NCI-H2196 treated with DMSO at 0.1 percent for 48 hours (cell line): ENCODE measurements around the gene CDRT4.

ENCODE experiments used
- DNase-seq: peaks from one replicate; lab custom pipeline; 2025; ENCODE audit not compliant: unreplicated experiment; lab: John Stamatoyannopoulos, UW

CDRT4 gene

DNA sequence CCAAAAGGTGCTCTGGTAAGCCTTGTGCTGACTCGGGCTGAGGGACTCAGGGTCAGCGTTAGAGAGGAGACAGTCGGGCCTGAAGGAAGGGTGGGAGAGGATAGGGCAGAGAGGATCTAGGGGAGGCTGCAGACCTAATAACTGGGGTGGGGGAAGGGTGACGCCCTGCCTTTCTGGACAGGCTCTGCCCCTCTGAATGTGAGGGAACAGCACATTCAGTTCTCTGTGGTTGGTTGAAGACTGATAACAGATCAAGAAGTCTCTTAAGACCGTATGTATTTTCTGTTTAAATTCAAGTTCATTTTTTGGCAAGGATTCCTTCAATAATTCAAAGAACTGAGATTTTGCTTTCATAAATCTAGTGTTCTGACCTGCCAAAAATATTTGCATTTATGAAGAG lies 69.8 kb downstream of the CDRT4 start:
- DNase-seq = no peak

DNA sequence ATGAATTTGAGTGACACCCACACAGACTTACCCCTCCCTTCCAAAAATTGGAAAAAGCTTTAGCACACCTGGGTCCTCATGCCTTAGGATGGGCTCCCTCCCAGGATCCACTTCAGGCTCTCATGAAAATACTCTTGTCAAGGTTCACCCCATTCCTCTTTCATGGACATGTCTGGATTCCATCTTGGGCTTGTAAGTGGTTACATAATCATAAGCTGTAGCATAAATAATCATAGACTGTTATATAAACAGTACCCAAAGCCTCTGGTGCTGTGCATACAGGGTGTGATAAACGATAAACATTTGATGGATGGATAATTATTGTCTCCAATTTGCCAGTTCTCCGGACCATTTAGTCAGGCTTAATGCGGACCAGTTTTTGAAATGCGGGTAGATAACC lies 72.3 kb downstream of the CDRT4 start:
- no peak for DNase-seq

DNA sequence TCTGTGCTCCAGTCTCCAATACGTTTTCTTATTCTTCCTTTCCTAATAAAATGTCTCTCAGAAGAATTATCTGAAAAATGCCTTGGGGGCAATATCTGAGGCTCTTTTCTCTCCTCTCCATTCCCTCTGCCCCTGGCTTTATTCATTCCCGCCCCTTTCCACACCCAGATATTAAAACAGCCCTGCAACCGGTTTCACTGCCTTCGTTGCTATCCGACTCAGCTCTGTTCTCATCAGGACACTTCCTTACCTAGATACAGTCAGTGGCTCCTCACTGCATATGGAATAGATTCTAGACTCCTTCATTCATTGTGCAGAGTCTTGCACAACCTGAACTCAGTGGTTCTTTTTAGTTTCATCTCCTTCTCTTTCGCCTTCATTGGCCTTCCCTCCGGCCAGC lies 74.0 kb downstream of the CDRT4 start:
- no peak for DNase-seq

DNA sequence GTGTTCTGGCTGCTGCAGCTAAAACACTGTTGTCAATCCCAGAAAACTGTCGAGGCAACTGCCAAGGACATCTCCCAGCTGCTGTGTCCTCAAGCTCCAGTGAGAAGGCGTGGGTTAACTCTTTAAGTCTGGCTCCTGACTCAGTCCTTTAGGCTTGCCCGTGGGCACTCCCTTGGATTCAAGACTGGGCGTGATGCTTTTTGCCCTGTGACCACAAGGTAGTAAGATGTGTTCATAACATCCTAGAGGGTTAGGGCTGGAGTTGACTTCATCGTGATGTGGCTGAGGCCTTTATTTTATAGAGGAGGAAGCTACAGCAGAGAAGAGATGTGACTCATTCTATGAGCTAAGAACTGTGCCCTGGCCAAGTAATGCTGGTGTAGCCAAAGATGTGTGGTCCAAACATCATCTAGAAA lies 75.1 kb downstream of the CDRT4 start:
- no peak for DNase-seq

DNA sequence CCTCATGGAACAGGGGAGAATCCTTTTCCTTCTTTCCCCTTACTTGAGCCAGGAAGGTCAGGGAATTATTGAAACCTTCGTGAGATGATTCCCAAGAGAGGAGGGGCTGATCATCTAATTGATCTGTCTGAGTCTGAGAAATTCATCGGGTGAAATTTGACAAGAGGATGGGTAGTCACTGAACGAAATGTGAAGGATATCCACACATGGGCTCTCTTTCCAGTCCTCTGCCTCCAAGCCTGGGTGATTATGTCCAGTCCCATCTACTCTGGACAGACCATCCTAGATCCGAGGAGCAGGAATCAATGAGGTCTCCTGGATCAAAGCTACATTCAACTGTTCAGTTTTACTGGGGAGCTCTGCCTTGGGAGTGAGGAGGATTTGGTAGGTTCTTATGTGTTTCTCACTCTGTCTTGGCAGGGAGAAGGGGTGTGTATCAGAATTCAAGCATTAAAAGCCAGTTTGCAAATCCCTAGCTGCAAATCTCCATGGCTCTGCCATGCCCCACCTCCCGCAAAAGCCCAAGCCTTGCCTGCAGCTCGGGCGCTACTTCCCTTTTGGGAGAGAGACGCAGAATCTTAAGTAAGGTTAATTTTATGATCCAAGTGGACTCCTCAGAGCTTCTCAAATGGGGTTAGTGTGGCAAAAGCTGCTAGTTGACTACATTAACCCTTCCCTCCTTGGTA lies 78.9 kb downstream of the CDRT4 start:
- no peak for DNase-seq

GRCh38 chr17:15386083-15386482 lies 81.3 kb downstream of the CDRT4 start:
- no peak for DNase-seq
